ENCODE results near the gene SIGLEC1.

The SIGLEC1 gene

DNA sequence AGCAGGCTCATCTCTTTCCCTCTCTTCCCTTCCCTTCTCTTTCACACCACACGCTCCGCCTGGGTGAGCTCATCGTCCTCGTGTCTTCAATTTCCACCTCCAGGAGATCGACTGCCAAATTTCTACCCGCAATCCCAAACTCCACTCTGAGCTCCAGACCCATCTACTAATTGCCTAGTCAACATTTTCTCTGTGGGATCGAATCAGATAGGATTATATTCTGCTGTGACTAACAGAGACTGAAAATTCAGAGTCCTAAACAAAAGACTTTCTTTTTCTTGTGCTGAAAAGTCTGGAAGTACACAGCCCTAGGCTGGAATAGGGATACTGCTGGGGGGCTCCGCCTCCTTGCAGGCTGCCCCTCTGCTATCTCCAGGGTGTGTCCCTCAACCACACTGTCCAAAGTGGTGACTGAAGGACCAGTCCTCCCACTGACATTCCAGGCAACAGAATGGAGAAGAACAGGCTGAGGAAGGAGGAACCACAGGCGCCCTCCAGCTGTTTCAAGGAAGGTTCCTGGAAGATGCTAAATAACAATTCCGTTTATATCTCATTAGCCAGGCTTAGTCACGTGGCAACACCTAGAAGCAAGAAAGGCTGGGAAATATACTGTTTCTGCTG is 15.1 kb upstream of the SIGLEC1 start:
- DNase-seq = no peak

GRCh38 chr20:3724356-3724755 is 12.0 kb upstream of the SIGLEC1 start:
- no peak for DNase-seq

- no peak for DNase-seq
These were observed 10.9 kb upstream of the SIGLEC1 start for GRCh38 chr20:3723284-3723683.

GRCh38 chr20:3721912-3722311 is 9.5 kb upstream of the SIGLEC1 start:
- no peak for DNase-seq

DNA sequence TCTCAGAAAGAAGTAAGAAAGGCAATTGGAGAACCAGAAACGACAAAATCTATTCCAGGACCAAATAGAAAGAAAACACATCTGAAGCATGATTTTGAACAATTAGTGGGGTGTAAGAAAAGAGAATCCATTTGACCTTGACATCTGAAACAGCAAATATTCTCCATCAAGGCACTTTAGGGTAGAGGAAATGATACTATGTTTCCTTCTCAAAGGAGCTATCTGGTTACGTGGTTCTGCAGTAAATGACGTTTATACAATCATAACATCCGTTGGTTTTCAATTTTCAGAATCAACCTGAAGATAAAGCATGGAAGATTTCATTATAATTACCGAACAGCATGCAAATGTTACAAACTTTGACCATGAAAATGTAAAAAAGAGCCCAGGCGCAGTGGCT is 8.2 kb upstream of the SIGLEC1 start:
- DNase-seq = no peak

- no peak for DNase-seq
These were observed 7.7 kb upstream of the SIGLEC1 start for GRCh38 chr20:3720068-3720467.

GRCh38 chr20:3719046-3719445 is 6.6 kb upstream of the SIGLEC1 start:
- DNase-seq = no peak

GRCh38 chr20:3716195-3716834 is 3.9 kb upstream of the SIGLEC1 start:
- DNase-seq = peak; percentile 47

DNA sequence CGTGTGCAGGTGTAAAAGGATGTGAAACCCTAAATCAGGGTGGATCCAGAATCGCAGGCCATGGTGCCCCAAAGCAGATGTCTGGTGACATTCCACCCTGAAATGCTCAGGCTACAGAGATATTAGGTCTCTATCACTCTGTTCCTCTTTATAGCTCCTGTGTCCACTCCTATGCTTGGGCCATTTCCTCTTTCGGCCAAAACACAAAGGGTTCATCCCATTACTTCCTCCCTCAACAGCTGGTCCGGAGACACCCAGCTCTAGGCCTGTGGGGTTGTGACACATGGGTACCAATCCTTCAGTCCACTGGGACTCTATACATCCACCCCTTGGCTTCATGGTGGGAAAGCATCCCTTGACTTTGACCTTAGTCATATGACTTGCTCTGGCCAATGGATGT is 1.7 kb upstream of the SIGLEC1 start:
- DNase-seq = no peak

DNA sequence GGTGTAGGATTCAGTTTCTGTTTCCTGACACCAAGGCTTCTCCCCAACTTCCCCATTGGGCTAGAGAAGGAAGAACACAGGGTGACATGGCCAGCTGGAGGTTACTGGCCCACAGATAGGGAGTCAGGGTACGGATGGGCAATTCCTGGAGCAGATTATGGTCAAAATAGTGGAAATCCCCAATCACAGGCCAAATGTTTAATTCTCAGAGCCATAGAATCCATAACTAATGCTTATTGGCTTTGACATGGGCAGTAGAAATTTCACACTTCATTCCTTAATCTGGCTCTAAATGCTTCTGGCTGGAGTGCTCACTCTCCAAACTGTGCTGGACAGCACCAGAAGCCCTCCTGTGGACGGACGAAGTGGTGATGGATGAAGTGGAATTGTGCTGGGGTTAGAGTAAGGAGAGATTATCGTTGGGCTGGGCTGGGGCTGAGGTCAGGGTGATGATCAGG is 887 bp downstream of the SIGLEC1 start:
- no peak for DNase-seq

DNA sequence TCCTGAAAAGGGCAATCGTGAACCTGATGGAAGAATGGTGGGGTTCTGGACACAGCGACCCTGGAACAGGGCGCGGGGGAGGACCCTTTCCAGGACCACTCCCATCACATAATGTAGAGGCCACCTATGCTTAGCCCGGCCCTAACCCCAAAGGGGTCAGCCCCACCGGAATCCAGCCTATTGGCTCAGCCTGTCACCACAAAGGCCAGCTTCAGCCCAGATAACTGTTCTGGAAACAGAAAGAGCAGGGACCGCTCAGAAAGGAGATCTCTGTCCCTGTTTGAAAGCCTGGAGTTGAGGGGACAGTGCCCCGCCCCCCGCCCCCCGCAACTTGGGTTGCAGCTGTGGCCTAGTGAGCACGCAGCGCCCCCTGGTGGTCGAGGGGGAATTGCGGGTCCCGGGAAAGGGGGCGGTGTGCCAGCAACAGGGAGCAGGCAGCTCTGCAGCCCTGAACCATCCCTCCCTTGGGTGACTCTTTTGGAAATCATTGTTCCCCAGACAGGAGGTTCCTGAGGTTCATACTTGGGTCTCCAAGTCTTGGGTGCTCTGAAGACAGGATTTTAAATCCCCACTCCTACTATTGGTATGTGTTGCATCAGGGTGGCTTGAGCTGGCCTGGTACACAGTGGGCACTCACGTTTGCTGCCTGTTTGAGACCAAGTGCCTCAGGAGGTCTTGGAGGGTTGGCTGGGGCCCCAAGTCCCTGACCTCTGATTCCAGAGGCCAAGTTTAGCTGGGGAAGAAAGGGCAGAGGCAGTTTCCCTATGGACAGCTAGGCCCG is 1.5 kb downstream of the SIGLEC1 start:
- DNase-seq = peak; percentile 26

GRCh38 chr20:3710011-3710466 is 2.4 kb downstream of the SIGLEC1 start:
- DNase-seq = no peak

DNA sequence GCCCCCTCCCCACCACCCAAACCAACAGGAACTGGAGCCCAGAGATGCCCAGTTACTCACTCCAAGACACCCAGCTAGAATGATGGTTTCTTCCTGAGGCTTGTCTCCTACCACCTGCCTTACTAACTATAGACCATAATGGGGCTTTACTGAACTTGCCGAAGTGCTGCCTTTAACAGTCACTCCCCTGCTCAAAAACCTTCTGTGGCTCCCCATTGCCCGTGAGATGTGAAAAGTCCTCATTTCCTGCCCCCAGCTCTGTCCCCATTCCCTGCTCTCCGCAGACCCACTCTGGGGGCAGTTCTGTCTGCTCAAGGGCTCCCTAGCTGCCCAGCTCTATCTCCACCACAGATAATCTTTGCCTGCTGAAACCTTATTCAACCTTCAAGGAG is 4.9 kb downstream of the SIGLEC1 start:
- no peak for DNase-seq

DNA sequence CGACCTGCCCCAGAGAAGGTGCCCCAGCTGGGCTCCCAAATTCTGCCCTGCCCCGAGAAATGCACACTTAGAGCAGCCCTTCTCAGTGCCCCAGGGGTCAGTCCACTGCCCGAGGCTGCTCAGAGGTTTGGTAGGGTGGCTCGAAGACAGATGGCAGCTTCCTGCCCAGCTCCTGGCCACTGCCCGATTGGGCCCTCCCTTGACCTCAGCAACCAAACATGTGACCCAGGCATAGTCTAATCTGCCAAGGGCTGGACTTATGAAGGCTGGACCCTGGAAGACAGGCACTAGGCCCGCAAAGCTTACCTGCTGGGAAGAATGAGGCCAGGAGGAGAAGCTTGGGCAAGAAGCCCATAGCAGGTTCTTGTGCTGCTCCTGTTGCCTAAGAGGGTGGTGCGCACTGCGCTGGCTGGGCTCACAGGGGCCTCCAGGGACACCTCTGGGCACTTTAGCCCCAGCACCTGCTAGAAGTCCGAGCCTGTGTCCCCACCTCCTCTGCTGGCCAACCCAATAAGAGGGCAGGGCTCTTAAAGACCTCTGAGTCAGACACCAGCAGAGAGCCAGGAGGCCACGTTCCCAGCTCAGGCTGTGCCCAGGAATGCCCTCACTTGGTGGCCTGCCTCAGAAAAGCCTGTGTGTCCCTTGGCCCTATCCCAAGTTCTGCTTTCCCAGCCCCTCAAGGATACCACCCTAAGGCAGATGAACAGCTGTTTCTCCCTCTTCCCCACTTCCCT is 5.5 kb downstream of the SIGLEC1 start:
- DNase-seq = no peak

- DNase-seq = no peak
These were observed 6.2 kb downstream of the SIGLEC1 start for GRCh38 chr20:3705970-3706739.

- DNase-seq = no peak
These were observed 6.9 kb downstream of the SIGLEC1 start for GRCh38 chr20:3705491-3705969.

GRCh38 chr20:3704087-3704486 is 8.3 kb downstream of the SIGLEC1 start:
- no peak for DNase-seq

DNA sequence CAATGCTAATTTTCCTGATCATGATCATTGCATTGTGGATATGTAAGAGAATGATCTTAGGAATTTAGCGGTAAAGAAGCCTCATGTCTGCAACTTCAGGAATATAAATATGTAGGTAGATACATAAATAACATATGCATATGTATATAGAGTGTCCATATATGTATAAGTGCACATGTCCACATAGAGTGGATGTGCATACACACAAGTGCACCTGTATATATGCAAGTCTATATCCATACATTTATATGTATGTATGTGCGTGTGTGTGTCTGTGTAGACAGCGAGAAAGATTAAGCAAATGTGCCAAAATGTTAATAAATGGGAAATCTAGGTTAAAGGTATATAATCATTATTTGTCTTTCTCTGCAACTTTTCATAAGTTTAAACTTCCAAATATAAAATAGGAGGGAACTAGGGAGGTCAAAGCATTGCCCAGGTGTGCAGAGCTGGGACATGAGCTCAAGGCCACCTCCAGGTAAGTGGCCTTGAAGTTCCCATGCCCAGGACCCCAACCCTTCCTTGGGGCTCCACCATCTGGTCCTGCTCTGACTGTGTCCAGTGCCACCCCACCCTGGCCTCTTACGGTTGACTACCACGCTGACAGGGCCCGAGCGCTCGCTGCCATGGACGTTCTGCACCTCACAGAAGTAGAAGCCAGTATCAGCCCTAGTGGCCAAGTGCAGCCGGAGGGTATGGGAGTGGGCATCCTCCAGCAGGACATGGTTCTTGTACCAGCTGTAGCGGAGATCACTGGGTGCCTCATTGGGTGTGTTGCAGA is 9.6 kb downstream of the SIGLEC1 start:
- DNase-seq = no peak

DNA sequence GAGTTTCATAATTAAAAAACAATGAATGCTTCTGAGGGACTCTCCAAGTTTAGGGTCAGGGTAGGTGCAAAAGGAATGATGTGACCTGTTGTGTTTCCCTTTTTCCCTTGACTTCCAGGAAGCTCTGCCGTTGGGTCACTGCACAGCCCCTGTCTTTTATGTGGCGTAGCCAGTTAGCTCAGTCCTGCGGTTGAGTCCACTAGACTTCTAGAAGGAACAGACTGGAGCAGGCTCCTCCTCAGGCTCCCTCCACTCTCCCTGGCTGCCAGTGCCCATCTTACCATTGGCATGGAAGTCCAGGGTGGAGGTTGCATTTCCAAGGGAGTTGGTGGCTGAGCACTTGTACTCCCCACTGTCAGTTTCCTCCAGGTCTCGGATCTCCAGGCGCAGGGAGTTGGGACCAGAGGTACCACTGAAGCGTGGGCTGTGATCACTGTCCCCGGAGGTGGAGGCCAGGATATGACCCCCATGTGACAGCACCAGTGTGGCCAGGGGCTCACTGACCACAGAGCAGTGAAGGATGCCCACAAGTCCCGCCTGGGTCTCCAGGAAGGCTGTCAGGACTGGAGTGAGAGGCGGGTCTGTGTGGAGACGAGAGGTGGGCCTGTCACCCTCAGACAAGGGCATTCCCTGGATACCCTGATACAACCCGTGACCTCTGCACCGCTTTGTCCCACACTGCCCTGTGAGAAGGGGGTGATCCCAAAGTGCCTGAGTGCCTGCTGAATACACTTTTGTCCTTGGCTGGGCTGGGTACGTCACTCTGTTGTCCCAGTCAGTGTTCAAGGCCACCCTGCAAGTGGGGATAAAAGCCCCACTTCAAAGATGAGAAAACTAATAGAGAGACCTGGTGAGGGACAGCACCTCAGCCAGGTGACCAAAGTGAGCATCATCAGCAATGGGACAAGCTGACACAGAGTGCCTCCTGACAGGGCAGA is 11.1 kb downstream of the SIGLEC1 start:
- no peak for DNase-seq

GRCh38 chr20:3699037-3699436 is 13.4 kb downstream of the SIGLEC1 start:
- no peak for DNase-seq

Data from GDM1 (cell line).